SK-N-SH (cell line): ENCODE results near the gene DENND1A. TPM values are rescaled to one million over a fixed set of nuclear protein-coding genes. Genes with fewer than 3 reads are reported as not detected.

ENCODE experiments used
- CTCF ChIA-PET: fragments of 300-600, 350-600 bp; formaldehyde crosslinking; extraction: SDS; loops from one replicate; lab custom pipeline; 2021; lab: Yijun Ruan, JAX
- POLR2A ChIA-PET: fragments of 350-600 bp; sonication (Branson Sonifier 250); formaldehyde crosslinking; extraction: SDS; loops from one replicate; lab custom pipeline; 2020; ENCODE audit warnings: antibody characterized with exemption, inconsistent platforms; lab: Yijun Ruan, JAX
- DNase-seq: peaks from one replicate; pipeline ENCODE4 v3.0.0; 2012
- H2AFZ ChIP-seq: fragments of 200-600 bp; sonication (generic); 2 replicates; pipeline ENCODE4 v1.8.1; 2016; ENCODE audit warnings: antibody characterized with exemption, mild to moderate bottlenecking, low read depth
- H3F3A ChIP-seq: fragments of 200-600 bp; sonication (generic); replicated peaks from 2 replicates; pipeline ENCODE3; 2016; ENCODE audit warnings: antibody characterized with exemption, mild to moderate bottlenecking; ENCODE audit not compliant: insufficient read depth
- H3K27ac ChIP-seq, 2 experiments: fragments of 200-500 bp in 1 of 2; fragments of 200-600 bp in 1 of 2; sonication (Bioruptor generic) in 1 of 2; sonication (generic), shearing (Covaris generic) in 1 of 2; 2 replicates each; pipeline versions ENCODE4 v1.5.1 to v1.6.1; 2014 to 2016; ENCODE audit warnings: low read depth in 2 of 2, inconsistent platforms in 1 of 2, low read length in 1 of 2, mild to moderate bottlenecking in 1 of 2, mixed read lengths in 1 of 2
- H3K27me3 ChIP-seq: fragments of 200-600 bp; sonication (generic), shearing (Covaris generic); 2 replicates; pipeline ENCODE4 v1.6.1; 2016; ENCODE audit warnings: mixed run types; ENCODE audit not compliant: insufficient read depth
- H3K36me3 ChIP-seq, 2 experiments: fragments of 200-500 bp in 1 of 2; fragments of 200-600 bp in 1 of 2; sonication (Bioruptor generic) in 1 of 2; sonication (generic) in 1 of 2; replicated peaks in 1 of 2; 2 replicates each; pipeline versions ENCODE3 to v1.5.1; 2014 to 2016; ENCODE audit warnings: low read length in 1 of 2, mild to moderate bottlenecking in 1 of 2; ENCODE audit not compliant: insufficient read depth in 2 of 2, control insufficient read depth in 1 of 2
- H3K4me1 ChIP-seq, 2 experiments: fragments of 200-500 bp in 1 of 2; fragments of 200-600 bp in 1 of 2; sonication (Bioruptor generic) in 1 of 2; sonication (generic), shearing (Covaris generic) in 1 of 2; 2 replicates each; pipeline versions ENCODE4 v1.5.1 to v1.6.1; 2014 to 2016; ENCODE audit warnings: low read depth in 1 of 2, low read length in 1 of 2, mixed run types in 1 of 2; ENCODE audit not compliant: insufficient read depth in 2 of 2, control insufficient read depth in 1 of 2
- H3K4me2 ChIP-seq: fragments of 200-600 bp; sonication (generic), shearing (Covaris generic); 2 replicates; pipeline ENCODE4 v1.6.1; 2017; ENCODE audit warnings: mixed run types
- H3K4me3 ChIP-seq, 2 experiments: fragments of 200-500 bp in 1 of 2; fragments of 200-600 bp in 1 of 2; sonication (Bioruptor generic) in 1 of 2; sonication (generic), shearing (Covaris generic) in 1 of 2; 2 replicates each; pipeline versions ENCODE4 v1.5.1 to v1.8.1; 2014 to 2016; ENCODE audit warnings: low read depth in 2 of 2, inconsistent platforms in 1 of 2, low read length in 1 of 2, mild to moderate bottlenecking in 1 of 2, mixed read lengths in 1 of 2, moderate library complexity in 1 of 2
- H3K79me2 ChIP-seq: fragments of 200-600 bp; sonication (generic); 2 replicates; pipeline ENCODE4 v1.8.1; 2017; ENCODE audit warnings: mild to moderate bottlenecking; ENCODE audit not compliant: insufficient read depth
- H3K9ac ChIP-seq: fragments of 200-600 bp; sonication (generic); 2 replicates; pipeline ENCODE4 v1.6.1; 2017; ENCODE audit warnings: mixed run types
- H3K9me2 ChIP-seq: fragments of 200-600 bp; sonication (generic); 2 replicates; pipeline ENCODE4 v1.6.1; 2017; ENCODE audit warnings: mixed run types
- H3K9me3 ChIP-seq: fragments of 200-600 bp; sonication (generic); 2 replicates; pipeline ENCODE4 v1.6.1; 2017; ENCODE audit warnings: mixed run types, mild to moderate bottlenecking, moderate library complexity
- H4K20me1 ChIP-seq: fragments of 200-600 bp; sonication (generic); 2 replicates; pipeline ENCODE4 v1.6.1; 2017; ENCODE audit warnings: mild to moderate bottlenecking, mixed run types; ENCODE audit not compliant: insufficient read depth
- CHD2 ChIP-seq: fragments of 150-350 bp; IDR thresholded peaks from 2 replicates; pipeline ENCODE4 v1.6.1; 2018; ENCODE audit warnings: low read length; ENCODE audit not compliant: partially characterized antibody
- CTCF ChIP-seq: fragments of 200-600 bp; sonication (generic); IDR thresholded peaks from 2 replicates; pipeline ENCODE4 v1.6.1; 2017; ENCODE audit warnings: antibody characterized with exemption, mild to moderate bottlenecking, moderate library complexity
- ELF1 ChIP-seq: IDR thresholded peaks from 2 replicates; pipeline ENCODE4 v1.4.0; 2012
- EP300 ChIP-seq, 2 experiments: IDR thresholded peaks; 2 replicates each; pipeline versions ENCODE4 v1.4.0 to v1.6.1; 2012; ENCODE audit warnings: borderline replicate concordance in 1 of 2, low read depth in 1 of 2, low read length in 1 of 2
- EZH2phosphoT487 ChIP-seq: fragments of 200-600 bp; sonication (generic); IDR thresholded peaks from 2 replicates; pipeline ENCODE4 v1.6.1; 2017; ENCODE audit warnings: low read depth, mixed run types, mild to moderate bottlenecking, antibody characterized with exemption, moderate library complexity, borderline replicate concordance
- FOXJ3 ChIP-seq: sonication (generic); formaldehyde crosslinking; IDR thresholded peaks from 2 replicates; pipeline ENCODE4 v1.5.1; 2020; ENCODE audit warnings: mild to moderate bottlenecking, missing genetic modification reagents
- GABPA ChIP-seq: IDR thresholded peaks from 2 replicates; pipeline ENCODE4 v1.4.0; 2012; ENCODE audit warnings: low read depth, mild to moderate bottlenecking
- GATA2 ChIP-seq: sonication (generic); formaldehyde crosslinking; IDR thresholded peaks from 2 replicates; pipeline ENCODE4 v1.5.0; 2020; ENCODE audit warnings: mild to moderate bottlenecking, missing genetic modification reagents
- MAX ChIP-seq: IDR thresholded peaks from 2 replicates; pipeline ENCODE4 v1.4.0; 2012; ENCODE audit warnings: low read depth
- MEF2A ChIP-seq: IDR thresholded peaks from 2 replicates; pipeline ENCODE4 v1.4.0; 2012; ENCODE audit warnings: low read depth, borderline replicate concordance
- MXI1 ChIP-seq: IDR thresholded peaks from 2 replicates; pipeline ENCODE4 v1.6.1; 2012; ENCODE audit warnings: mild to moderate bottlenecking, low read depth, low read length, improper control_type of control experiment
- NRF1 ChIP-seq: IDR thresholded peaks from 2 replicates; pipeline ENCODE4 v1.6.1; 2012; ENCODE audit warnings: low read depth, mild to moderate bottlenecking, low read length
- PBX3 ChIP-seq: IDR thresholded peaks from 2 replicates; pipeline ENCODE4; 2012
- POLR2AphosphoS5 ChIP-seq: IDR thresholded peaks from 2 replicates; pipeline ENCODE4 v1.6.1; 2012; ENCODE audit warnings: low read depth, low read length
- RCOR1 ChIP-seq: fragments of 150-350 bp; IDR thresholded peaks from 2 replicates; pipeline ENCODE4 v1.6.1; 2017; ENCODE audit warnings: antibody characterized with exemption, low read length
- RFX5 ChIP-seq: IDR thresholded peaks from 2 replicates; pipeline ENCODE4 v1.6.1; 2012; ENCODE audit warnings: mild to moderate bottlenecking, improper control_type of control experiment, low read length
- RXRA ChIP-seq: IDR thresholded peaks from 2 replicates; pipeline ENCODE4 v1.4.0; 2012; ENCODE audit warnings: low read depth, mild to moderate bottlenecking, borderline replicate concordance
- SMC3 ChIP-seq: IDR thresholded peaks from 2 replicates; pipeline ENCODE4 v1.6.1; 2012; ENCODE audit warnings: low read depth, low read length, improper control_type of control experiment
- TEAD4 ChIP-seq: IDR thresholded peaks from 2 replicates; pipeline ENCODE4 v1.4.0; 2012; ENCODE audit warnings: mild to moderate bottlenecking, borderline replicate concordance; ENCODE audit not compliant: insufficient read depth
- USF1 ChIP-seq: IDR thresholded peaks from 2 replicates; pipeline ENCODE4 v1.4.0; 2012; ENCODE audit warnings: low read depth, borderline replicate concordance
- WGBS: methylation state at CpG from one replicate; pipeline ENCODE4 v1.1.6; 2017; ENCODE audit warnings: low lambda C conversion rate; 5-methylcytosine and 5-hydroxymethylcytosine counted together
- polyA plus RNA-seq, 3 experiments: library from polyadenylated mRNA; depleted of rRNA; stranded (reverse); fragments of >200 nt; gene quantifications; 2 replicates each; pipeline ENCODE4 v1.2.3, GENCODE V29; 2012

DENND1A gene
- polyA plus RNA-seq, 1 of the 3 experiments (the other 2 are of a cell fraction): 25.4 TPM

GRCh38 chr9:123368536-123369153 is 561.3 kb downstream of the DENND1A start (continued):
- TF ChIP-seq SMC3: no peak
- TF ChIP-seq GATA2 (CRISPR knock-in tag): no peak
- TF ChIP-seq RCOR1: no peak

GRCh38 chr9:123368023-123368422 is 561.9 kb downstream of the DENND1A start:
- no peak overlapping the region for H3K9ac ChIP-seq
- no peaks in the 10 kb centered on the region for H3K9me2 ChIP-seq
- no peak overlapping the region for H3K27ac ChIP-seq
- WGBS: 64% methylated on average over 9 of the region's 10 CpGs
- POLR2A ChIA-PET: no interaction called here
- peaks cover 35% of the 10 kb centered on the region for H3K27me3 ChIP-seq
- H3K79me2 ChIP-seq: no peaks in the 10 kb centered on the region
- no peak overlapping the region for H2AFZ ChIP-seq
- no peak overlapping the region for H3K4me2 ChIP-seq
- peaks cover 0 to 2% of the 10 kb centered on the region in 2 experiments; a peak in 1 of 4 replicates for H3K4me1 ChIP-seq
- no peaks in the 10 kb centered on the region for H3F3A ChIP-seq
- H3K36me3 ChIP-seq: no peaks in the 10 kb centered on the region
- no peaks in the 10 kb centered on the region for H3K9me3 ChIP-seq
- no peak overlapping the region for H3K4me3 ChIP-seq
- no peaks in the 10 kb centered on the region for H4K20me1 ChIP-seq
- no peak for DNase-seq
- TF ChIP-seq ELF1 (no peak), MXI1 (no peak), CTCF (no peak), NRF1 (no peak), RCOR1 (no peak), EZH2phosphoT487 (no peak), GABPA (no peak), RXRA (no peak), MAX (no peak), SMC3 (no peak)
- CTCF ChIA-PET: interaction anchor here (1.1 to 10.4 kb wide), 4 partner anchors 8 to 18 kb away, joined by 5 to 77 read pairs (median 10); partner anchors contain the start of gene CRB2

GRCh38 chr9:123365881-123366528 is 563.9 kb downstream of the DENND1A start:
- H3K27me3 ChIP-seq: peaks cover 15% of the 10 kb centered on the region; the same call in 1 of the 2 replicates
- H3K9ac ChIP-seq: no peak overlapping the region
- no peaks in the 10 kb centered on the region for H3K9me2 ChIP-seq
- no peaks in the 10 kb centered on the region for H3K79me2 ChIP-seq
- no peaks in the 10 kb centered on the region for H3K9me3 ChIP-seq
- H2AFZ ChIP-seq: no peak overlapping the region
- H3K4me3 ChIP-seq: no peak overlapping the region
- CTCF ChIA-PET: interaction anchor here (1.1 to 10.4 kb wide), 3 partner anchors 11 to 23 kb away, joined by 4 to 77 read pairs (median 4); partner anchors contain the start of gene CRB2
- no peaks in the 10 kb centered on the region for H3K36me3 ChIP-seq
- H3F3A ChIP-seq: no peaks in the 10 kb centered on the region
- no peaks in the 10 kb centered on the region for H3K4me1 ChIP-seq
- 85% methylated on average over 19 of the region's 67 CpGs for WGBS
- H4K20me1 ChIP-seq: no peaks in the 10 kb centered on the region
- no peak overlapping the region for H3K4me2 ChIP-seq
- no peak overlapping the region for H3K27ac ChIP-seq
- POLR2A ChIA-PET: no interaction called here
- DNase-seq: no peak
- TF ChIP-seq RXRA: no peak
- TF ChIP-seq SMC3: no peak
- no peak for TF ChIP-seq NRF1
- no peak for TF ChIP-seq TEAD4
- TF ChIP-seq CHD2: no peak
- TF ChIP-seq USF1: no peak
- no peak for TF ChIP-seq POLR2AphosphoS5
- TF ChIP-seq RFX5: no peak
- TF ChIP-seq MAX: no peak
- no peak for TF ChIP-seq GABPA
- TF ChIP-seq EZH2phosphoT487: no peak
- TF ChIP-seq MEF2A: no peak
- no peak for TF ChIP-seq FOXJ3 (CRISPR knock-in tag)
- no peak for TF ChIP-seq PBX3
- TF ChIP-seq EP300 (IDR thresholded peaks at IDR 0.05; ENCODE audit: borderline replicate concordance in 1 of 2, low read depth in 1 of 2, low read length in 1 of 2): no peak
